T-cell (primary cell): ENCODE measurements around the gene DYRK3. TPM values are rescaled to one million over a fixed set of nuclear protein-coding genes. Genes with fewer than 3 reads are reported as not detected.
"Not testable (repeated sequence)": the region's sequence is repeated elsewhere in the genome, so short reads cannot be mapped to it uniquely, and the experiment has no call there.

Experiments
- ATAC-seq, 4 experiments: fragments of 200-7000 bp in 3 of 4; fragments of 150-1000 bp in 1 of 4; cut with Tn5 transposase; replicated peaks in 1 of 4; 1 replicate in 3 of 4; 2 replicates in 1 of 4; pipeline ENCODE4 v1.10.0; 2021; ENCODE audit warnings: moderate library complexity in 3 of 4, mild to moderate bottlenecking in 2 of 4, moderate number of reproducible peaks in 1 of 4
- CTCF ChIA-PET, 2 donors: fragments of 300-600 bp; sonication (Branson Sonifier 250); formaldehyde crosslinking; loops; one replicate each; lab custom pipeline; 2022; ENCODE audit warnings: antibody characterized with exemption in 2 of 2; lab: Charles Lee
- POLR2A ChIA-PET, 2 donors: fragments of 300-600 bp; sonication (Branson Sonifier 250); formaldehyde crosslinking; loops; one replicate each; lab custom pipeline; 2022; ENCODE audit warnings: antibody characterized with exemption in 2 of 2; lab: Charles Lee
- DNase-seq, 35 experiments: peaks; one replicate each; pipeline versions ENCODE4 v3.0.0 to v3.0.0-alpha.2; 2013 to 2023
- H3K27ac ChIP-seq: one replicate; pipeline ENCODE4 v1.5.1; 2013; ENCODE audit warnings: low read length
- H3K27me3 ChIP-seq, 2 experiments: replicated peaks in 1 of 2; 1 replicate in 1 of 2; 2 replicates in 1 of 2; pipeline versions ENCODE4 v1.6.1 to v1.7.0; 2013; ENCODE audit warnings: low read length in 1 of 2, mixed read lengths in 1 of 2; ENCODE audit not compliant: control insufficient read depth in 2 of 2, insufficient read depth in 2 of 2; ENCODE audit errors: extremely low read depth in 1 of 2
- H3K36me3 ChIP-seq, 2 donors: 1 replicate in 1 of 2; 2 replicates in 1 of 2; pipeline versions ENCODE4 v1.6.1 to v1.7.0; 2013; ENCODE audit warnings: low read length in 1 of 2; ENCODE audit not compliant: control insufficient read depth in 2 of 2, insufficient read depth in 1 of 2; ENCODE audit errors: extremely low read depth in 1 of 2
- H3K4me1 ChIP-seq, 2 experiments: 1 replicate in 1 of 2; 2 replicates in 1 of 2; pipeline versions ENCODE4 v1.6.1 to v1.7.0; 2013; ENCODE audit warnings: low read length in 2 of 2, mixed read lengths in 1 of 2; ENCODE audit not compliant: insufficient read depth in 2 of 2, control insufficient read depth in 1 of 2; ENCODE audit errors: extremely low read depth in 1 of 2
- H3K4me3 ChIP-seq, 2 donors: 1 replicate in 1 of 2; 2 replicates in 1 of 2; pipeline versions ENCODE4 v1.5.1 to v1.7.0; 2013; ENCODE audit warnings: mild to moderate bottlenecking in 2 of 2, low read length in 1 of 2, moderate library complexity in 1 of 2; ENCODE audit not compliant: control insufficient read depth in 1 of 2; ENCODE audit errors: extremely low read depth in 1 of 2
- H3K9me3 ChIP-seq: 2 replicates; pipeline ENCODE4 v1.7.0; 2013
- H3K27ac Mint-ChIP-seq, 2 donors: one replicate each; pipeline ENCODE4 v1.8.0; 2020 to 2021; ENCODE audit warnings: mild to moderate bottlenecking in 2 of 2, mixed read lengths in 2 of 2
- H3K27me3 Mint-ChIP-seq, 2 donors: one replicate each; pipeline ENCODE4 v1.8.0; 2021 to 2022; ENCODE audit warnings: mixed read lengths in 2 of 2
- H3K36me3 Mint-ChIP-seq: one replicate; pipeline ENCODE4 v1.8.0; 2021; ENCODE audit warnings: mixed read lengths
- H3K4me1 Mint-ChIP-seq, 3 donors: one replicate each; pipeline ENCODE4 v1.8.0; 2020 to 2022; ENCODE audit warnings: mixed read lengths in 3 of 3, mild to moderate bottlenecking in 1 of 3
- H3K4me3 Mint-ChIP-seq, 3 donors: one replicate each; pipeline ENCODE4 v1.8.0; 2020 to 2022; ENCODE audit warnings: mild to moderate bottlenecking in 3 of 3, mixed read lengths in 3 of 3, moderate library complexity in 3 of 3
- H3K9me3 Mint-ChIP-seq, 3 donors: one replicate each; pipeline ENCODE4 v1.8.0; 2020 to 2022; ENCODE audit warnings: mixed read lengths in 3 of 3
- WGBS: methylation state at CpG from one replicate; pipeline ENCODE4 v1.1.5; 2013; ENCODE audit warnings: missing lambda C conversion rate; ENCODE audit not compliant: insufficient coverage; 5-methylcytosine and 5-hydroxymethylcytosine counted together
- total RNA-seq, 35 experiments: library from RNA in 6 of 35; stranded (reverse) in 6 of 35; fragments of 120-200 nt in 1 of 35; gene quantifications; one replicate each; pipeline versions ENCODE4 v1.2.1 to v1.2.4 and lab custom pipeline; 2013 to 2026

Gene DYRK3
- total RNA-seq, 5 donors from 2014 or later (not counting 1 experiment from before 2014, with no cell fraction given): 0.73 to 2.0 (median 1.6) TPM

DNA sequence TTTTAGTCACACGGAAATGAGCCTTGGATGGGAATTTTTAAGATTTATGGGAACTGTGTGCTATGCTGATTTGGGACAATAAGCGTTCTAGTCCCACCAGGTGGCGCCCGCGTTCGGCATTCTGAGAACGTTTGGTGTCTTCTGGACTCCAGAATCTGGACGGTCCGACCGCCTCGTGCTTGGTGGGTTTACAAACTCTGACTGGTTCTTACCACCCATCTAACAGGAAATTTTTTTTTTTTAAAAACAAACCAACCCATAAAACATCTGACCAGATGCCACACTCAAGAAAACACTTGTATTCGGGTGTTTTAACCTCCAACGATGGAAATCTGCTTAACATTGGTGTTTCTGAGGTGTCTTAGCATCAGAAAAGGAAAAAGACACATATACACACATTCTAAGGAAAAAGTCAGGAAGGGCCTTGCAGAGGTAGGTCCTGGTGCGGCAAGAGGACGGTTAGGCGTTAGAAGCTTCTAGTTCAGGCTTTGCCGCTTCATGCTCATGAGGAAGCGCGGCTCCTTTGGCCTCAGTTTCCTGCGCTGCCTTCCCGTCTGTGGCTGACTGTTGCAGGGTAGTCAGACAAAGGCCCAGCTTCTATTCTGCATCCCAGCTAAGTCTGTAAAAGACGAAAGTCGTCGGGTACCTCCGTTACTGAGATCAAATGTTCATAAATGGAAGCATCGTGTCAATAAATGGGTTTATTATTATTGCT is 814 bp upstream of the DYRK3 start:
- ATAC-seq (no peak), DNase-seq (peak in 34 of 35 experiments; percentile 15 to 84 (median 58))
- Mint-ChIP-seq H3K27ac (peak overlapping the region in 1 of 2 donors; percentile 81), H3K4me1 (peaks cover 11 to 21% (median 15%) of the 10 kb centered on the region in 3 donors), H3K4me3 (peak overlapping the region; percentile 84 to 89 (median 85)), H3K36me3 (no peaks in the 10 kb centered on the region), H3K9me3 (no peaks in the 10 kb centered on the region), H3K27me3 (peaks cover 3 to 11% of the 10 kb centered on the region in 2 donors)
- Histone ChIP-seq H3K27me3 (peaks cover 0 to 17% of the 10 kb centered on the region in 2 experiments), H3K9me3 (no peaks in the 10 kb centered on the region), H3K4me3 (peak overlapping the region; percentile 51 to 64), H3K36me3 (no peaks in the 10 kb centered on the region), H3K4me1 (peaks cover 9 to 19% of the 10 kb centered on the region in 2 experiments), H3K27ac (no peak overlapping the region)
- POLR2A ChIA-PET: interaction anchor here in 1 of 2 donors (0.7 to 1.4 kb wide), 2 partner anchors 20 to 54 kb away, joined by 4 to 5 read pairs; no protein-coding TSS in a partner anchor
- WGBS: 3% methylated on average over 18 of the region's 26 CpGs
- CTCF ChIA-PET: interaction anchor here (0.7 to 3.9 kb wide), 13 partner anchors 13 to 348 kb away, joined by 3 to 45 read pairs (median 5); partner anchors contain the start of genes EIF2D (in 1 of the 2) and IKBKE (in 1 of the 2)

- ChIA-PET POLR2A (interaction anchor here (0.5 to 1.4 kb wide), 6 partner anchors 22 to 167 kb away, joined by 3 to 4 read pairs (median 4); partner anchors contain the start of gene EIF2D (in 1 of the 2)), CTCF (interaction anchor here (0.6 to 3.9 kb wide), 14 partner anchors 9 to 411 kb away, joined by 3 to 45 read pairs (median 4); partner anchors contain the start of gene EIF2D (in 1 of the 2))
- peaks cover 9 to 19% of the 10 kb centered on the region in 2 experiments for H3K4me1 ChIP-seq
- peaks cover 0 to 15% of the 10 kb centered on the region in 2 experiments for H3K27me3 ChIP-seq
- no peak overlapping the region for H3K27ac ChIP-seq
- Mint-ChIP-seq H3K9me3 (no peaks in the 10 kb centered on the region), H3K36me3 (no peaks in the 10 kb centered on the region), H3K4me3 (peak overlapping the region; percentile 84 to 89 (median 85)), H3K4me1 (peaks cover 11 to 21% (median 15%) of the 10 kb centered on the region in 3 donors), H3K27me3 (peaks cover 3 to 11% of the 10 kb centered on the region in 2 donors), H3K27ac (no peak overlapping the region)
- 14% methylated on average over 5 of the region's 14 CpGs for WGBS
- DNase-seq (peak in 2 of 35 experiments; percentile 8 to 30), ATAC-seq (peak in 2 of 4 experiments; percentile 2 to 7)
- peak overlapping the region; percentile 51 to 64 for H3K4me3 ChIP-seq
- no peaks in the 10 kb centered on the region for H3K9me3 ChIP-seq
- no peaks in the 10 kb centered on the region for H3K36me3 ChIP-seq
These were observed 626 bp downstream of the DYRK3 start for GRCh38 chr1:206635978-206636345.

- Histone ChIP-seq H3K36me3 (no peaks in the 10 kb centered on the region), H3K4me1 (peaks cover 9 to 19% of the 10 kb centered on the region in 2 experiments), H3K27ac (no peak overlapping the region), H3K4me3 (no peak overlapping the region), H3K27me3 (peaks cover 0 to 13% of the 10 kb centered on the region in 2 experiments), H3K9me3 (no peaks in the 10 kb centered on the region)
- Mint-ChIP-seq H3K27ac (peak overlapping the region in 1 of 2 donors; percentile 23), H3K9me3 (no peaks in the 10 kb centered on the region), H3K4me3 (peak overlapping the region in 2 of 3 donors; percentile 9 to 89), H3K36me3 (no peaks in the 10 kb centered on the region), H3K27me3 (peaks cover 3 to 9% of the 10 kb centered on the region in 2 donors), H3K4me1 (peaks cover 11 to 21% (median 15%) of the 10 kb centered on the region in 3 donors)
- 67% methylated on average over 1 of the region's 4 CpGs for WGBS
- ATAC-seq (no peak), DNase-seq (no peak)
- CTCF ChIA-PET: interaction anchor here (0.5 to 3.7 kb wide), 7 partner anchors 9 to 81 kb away, joined by 4 to 23 read pairs (median 6); partner anchors contain the start of gene EIF2D (in 1 of the 2)
- POLR2A ChIA-PET: no interaction called here
These were observed 1.3 kb downstream of the DYRK3 start for GRCh38 chr1:206636671-206637070.

- ATAC-seq (no peak), DNase-seq (no peak)
- Histone ChIP-seq H3K27ac (no peak overlapping the region), H3K4me3 (no peak overlapping the region), H3K4me1 (peaks cover 9 to 19% of the 10 kb centered on the region in 2 experiments), H3K36me3 (no peaks in the 10 kb centered on the region), H3K27me3 (peaks cover 0 to 10% of the 10 kb centered on the region in 2 experiments), H3K9me3 (no peaks in the 10 kb centered on the region)
- Mint-ChIP-seq H3K36me3 (no peaks in the 10 kb centered on the region), H3K27me3 (peaks cover 1 to 4% of the 10 kb centered on the region in 2 donors), H3K4me1 (peaks cover 11 to 21% (median 15%) of the 10 kb centered on the region in 3 donors), H3K9me3 (no peaks in the 10 kb centered on the region), H3K4me3 (no peak overlapping the region), H3K27ac (no peak overlapping the region)
- CTCF ChIA-PET: interaction anchor here (0.5 to 1.8 kb wide), 6 partner anchors 26 to 845 kb away, joined by 3 to 6 read pairs (median 4); no protein-coding TSS in a partner anchor
- POLR2A ChIA-PET: interaction anchor here in 1 of 2 donors (0.5 kb wide), 1 partner anchor 1382 kb away, joined by 4 read pairs; no protein-coding TSS in a partner anchor
These were observed 2.3 kb downstream of the DYRK3 start for GRCh38 chr1:206637605-206638004.

DNA sequence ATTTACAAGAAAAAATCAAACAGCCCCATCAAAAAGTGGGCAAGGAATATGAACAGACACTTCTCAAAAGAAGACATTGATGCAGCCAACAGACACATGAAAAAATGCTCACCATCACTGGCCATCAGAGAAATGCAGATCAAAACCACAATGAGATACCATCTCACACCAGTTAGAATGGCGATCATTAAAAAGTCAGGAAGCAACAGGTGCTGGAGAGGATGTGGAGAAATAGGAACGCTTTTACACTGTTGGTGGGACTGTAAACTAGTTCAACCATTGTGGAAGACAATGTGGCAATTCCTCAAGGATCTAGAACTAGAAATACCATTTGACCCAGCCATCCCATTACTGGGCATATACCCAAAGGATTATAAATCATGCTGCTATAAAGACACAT is 6.7 kb downstream of the DYRK3 start:
- H3K4me3 ChIP-seq, DNase-seq, H3K27ac Mint-ChIP-seq, H3K36me3 ChIP-seq, H3K27ac ChIP-seq, POLR2A ChIA-PET, H3K9me3 ChIP-seq, H3K27me3 ChIP-seq, CTCF ChIA-PET, H3K4me3 Mint-ChIP-seq, H3K4me1 Mint-ChIP-seq, H3K36me3 Mint-ChIP-seq, H3K9me3 Mint-ChIP-seq, H3K27me3 Mint-ChIP-seq, H3K4me1 ChIP-seq, ATAC-seq: not testable (repeated sequence)
- no CpG with 5 or more reads among the region's 2 CpGs for WGBS

DNA sequence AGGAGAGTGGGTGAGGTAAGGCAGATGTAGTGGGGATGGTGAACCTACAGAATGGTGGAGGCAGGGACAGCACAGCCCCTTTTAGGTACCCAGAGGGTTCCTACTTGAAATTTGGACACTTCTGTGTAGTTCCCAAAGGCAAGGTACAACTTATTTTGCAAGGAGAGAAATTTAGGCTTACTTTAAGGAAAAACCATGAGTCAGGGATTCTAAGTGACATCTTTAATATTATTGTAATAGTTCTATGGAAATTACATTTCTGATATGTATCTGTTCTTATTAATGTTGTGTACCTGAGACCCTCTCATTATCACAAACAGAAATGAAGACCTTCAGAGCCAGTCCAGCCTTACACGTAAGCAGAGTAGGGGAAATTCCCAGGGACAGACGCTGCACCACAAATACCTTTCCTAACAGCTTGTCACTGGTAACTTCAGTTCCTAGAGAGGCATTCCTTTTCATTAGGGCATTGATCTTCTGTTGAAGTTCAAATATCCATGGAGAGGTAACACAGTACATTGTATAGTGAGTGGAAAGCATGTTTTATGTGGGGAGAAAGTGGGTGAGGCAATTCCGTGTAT is 7.9 kb downstream of the DYRK3 start:
- DNase-seq (no peak), ATAC-seq (no peak)
- H3K27ac Mint-ChIP-seq: no peak overlapping the region
- Histone ChIP-seq H3K9me3 (no peaks in the 10 kb centered on the region), H3K4me1 (no peaks in the 10 kb centered on the region), H3K36me3 (no peaks in the 10 kb centered on the region), H3K4me3 (no peak overlapping the region), H3K27ac (no peak overlapping the region), H3K27me3 (no peaks in the 10 kb centered on the region)
- no peaks in the 10 kb centered on the region for H3K9me3 Mint-ChIP-seq
- H3K4me1 Mint-ChIP-seq: no peaks in the 10 kb centered on the region
- 100% methylated on average over 1 of the region's 3 CpGs for WGBS
- no peak overlapping the region for H3K4me3 Mint-ChIP-seq
- H3K36me3 Mint-ChIP-seq: peaks cover 10% of the 10 kb centered on the region
- ChIA-PET CTCF (interaction anchor here (0.6 kb wide), 2 partner anchors 16 to 39 kb away, joined by 3 read pairs; no protein-coding TSS in a partner anchor), POLR2A (no interaction called here)
- no peaks in the 10 kb centered on the region for H3K27me3 Mint-ChIP-seq
